H1 (cell line): Measurements from ENCODE around the gene NDST3. TPM values are rescaled to one million over a fixed set of nuclear protein-coding genes. Genes with fewer than 3 reads are reported as not detected.

Source experiments
- BCL11A ChIP-seq, 2 experiments: IDR thresholded peaks; one replicate each; pipeline ENCODE4 v1.6.1; 2011; ENCODE audit warnings: low read depth in 2 of 2, low read length in 2 of 2, mild to moderate bottlenecking in 2 of 2
- BRCA1 ChIP-seq: IDR thresholded peaks from 2 replicates; pipeline ENCODE4 v1.6.1; 2012; ENCODE audit warnings: low read depth, low read length, improper control_type of control experiment
- CBX8 ChIP-seq: fragments of 300-800, 300-1000 bp; sonication (generic); IDR thresholded peaks from 2 replicates; pipeline ENCODE4 v1.7.1; 2016; ENCODE audit warnings: low read depth, low read length, borderline replicate concordance
- EGR1 ChIP-seq: IDR thresholded peaks from 2 replicates; pipeline ENCODE4 v1.6.1; 2011; ENCODE audit warnings: low read depth, low read length, borderline replicate concordance
- KDM4A ChIP-seq: IDR thresholded peaks from one replicate; pipeline ENCODE4 v1.7.1; 2012; ENCODE audit warnings: low read depth, mild to moderate bottlenecking, moderate library complexity, low read length, inconsistent platforms; ENCODE audit not compliant: severe bottlenecking
- SP2 ChIP-seq: IDR thresholded peaks from 2 replicates; pipeline ENCODE4 v1.6.1; 2012; ENCODE audit warnings: mild to moderate bottlenecking, low read length, inconsistent platforms
- TCF12 ChIP-seq: IDR thresholded peaks from 2 replicates; pipeline ENCODE4 v1.6.1; 2011; ENCODE audit warnings: low read depth, mild to moderate bottlenecking, low read length
- polyA plus RNA-seq, 7 experiments: library from polyadenylated mRNA; depleted of rRNA in 3 of 7; stranded (reverse) in 5 of 7; unstranded in 2 of 7; fragments of >200 nt in 5 of 7; fragments of 200-250 nt in 2 of 7; gene quantifications; 1 replicate in 5 of 7; 2 replicates in 1 of 7; 4 replicates in 1 of 7; pipeline versions ENCODE4 v1.2.1 to v1.2.3, GENCODE V29; 2011 to 2013; ENCODE audit warnings: missing spikeins in 2 of 7, mixed read lengths in 2 of 7
- total RNA-seq: library from RNA; stranded (reverse); fragmentation: NEBNext Ultra II Directional; extraction: Animal tissue kit (Norgen Biotek cat#: 25700); gene quantifications from 2 replicates; pipeline ENCODE4 v1.2.1, GENCODE V29; 2021

NDST3 gene
- total and polyA plus RNA-seq, 2 of the 8 experiments (the other 6 are each of a cell fraction or from before 2014, with no cell fraction given) = 0.35 to 0.60 TPM

GRCh38 chr4:118249890-118250289 is 215.6 kb downstream of the NDST3 start (continued):
- TF ChIP-seq KDM4A (no peak), SP2 (no peak), CBX8 (no peak), BCL11A (IDR thresholded peaks at IDR 0.05; ENCODE audit: low read depth in 2 of 2, low read length in 2 of 2) (no peak), BRCA1 (no peak), TCF12 (no peak), EGR1 (no peak)
